Effector memory CD8-positive, alpha-beta T cell (primary cell): ENCODE measurements around the gene EPHB1.

ENCODE experiments used
- ATAC-seq: fragments of 150-1000 bp; cut with Tn5 transposase; replicated peaks from 2 replicates; pipeline ENCODE4 v1.10.0; 2021; ENCODE audit warnings: mild to moderate bottlenecking, moderate library complexity
- DNase-seq, 3 experiments: peaks; one replicate each; pipeline ENCODE4 v3.0.0; 2021
- H3K27ac Mint-ChIP-seq, 2 donors: one replicate each; pipeline ENCODE4 v1.8.0; 2022; ENCODE audit warnings: mild to moderate bottlenecking in 2 of 2, mixed read lengths in 2 of 2, moderate library complexity in 2 of 2
- H3K27me3 Mint-ChIP-seq, 2 donors: one replicate each; pipeline ENCODE4 v1.8.0; 2022; ENCODE audit warnings: mixed read lengths in 2 of 2
- H3K36me3 Mint-ChIP-seq: one replicate; pipeline ENCODE4 v1.8.0; 2022; ENCODE audit warnings: mild to moderate bottlenecking, moderate library complexity, mixed read lengths; ENCODE audit not compliant: insufficient read depth
- H3K4me1 Mint-ChIP-seq, 2 donors: one replicate each; pipeline ENCODE4 v1.8.0; 2022; ENCODE audit warnings: low read depth in 2 of 2, mixed read lengths in 2 of 2
- H3K4me3 Mint-ChIP-seq, 2 donors: one replicate each; pipeline ENCODE4 v1.8.0; 2022; ENCODE audit warnings: mild to moderate bottlenecking in 2 of 2, mixed read lengths in 2 of 2, moderate library complexity in 2 of 2
- H3K9me3 Mint-ChIP-seq, 2 donors: one replicate each; pipeline ENCODE4 v1.8.0; 2022; ENCODE audit warnings: mixed read lengths in 2 of 2

The EPHB1 gene

GRCh38 chr3:134794323-134794722, 737 bp upstream of the EPHB1 start:
- Mint-ChIP-seq H3K27me3 (peaks cover 38 to 69% of the 10 kb centered on the region in 2 donors), H3K27ac (no peak overlapping the region), H3K9me3 (no peaks in the 10 kb centered on the region), H3K36me3 (peaks cover 6% of the 10 kb centered on the region), H3K4me3 (peak overlapping the region; percentile 70 to 75), H3K4me1 (peaks cover 8 to 10% of the 10 kb centered on the region in 2 donors)
- DNase-seq (no peak), ATAC-seq (no peak)

GRCh38 chr3:134795746-134796280, 753 bp downstream of the EPHB1 start:
- Mint-ChIP-seq H3K36me3 (peaks cover 6% of the 10 kb centered on the region), H3K4me3 (peak overlapping the region; percentile 70 to 75), H3K4me1 (peaks cover 8 to 10% of the 10 kb centered on the region in 2 donors), H3K27me3 (peaks cover 38 to 64% of the 10 kb centered on the region in 2 donors), H3K9me3 (no peaks in the 10 kb centered on the region), H3K27ac (no peak overlapping the region)
- DNase-seq: no peak
- ATAC-seq: no peak

- H3K27me3 Mint-ChIP-seq: peaks cover 38 to 62% of the 10 kb centered on the region in 2 donors
- H3K4me1 Mint-ChIP-seq: peaks cover 8 to 10% of the 10 kb centered on the region in 2 donors
- DNase-seq (no peak), ATAC-seq (no peak)
- no peaks in the 10 kb centered on the region for H3K9me3 Mint-ChIP-seq
- no peak overlapping the region for H3K4me3 Mint-ChIP-seq
- H3K36me3 Mint-ChIP-seq: peaks cover 6% of the 10 kb centered on the region
- no peak overlapping the region for H3K27ac Mint-ChIP-seq
Observed at GRCh38 chr3:134796281-134797056, 1.4 kb downstream of the EPHB1 start.

- peaks cover 6% of the 10 kb centered on the region for H3K36me3 Mint-ChIP-seq
- peaks cover 8 to 10% of the 10 kb centered on the region in 2 donors for H3K4me1 Mint-ChIP-seq
- DNase-seq: no peak
- H3K27ac Mint-ChIP-seq: no peak overlapping the region
- H3K9me3 Mint-ChIP-seq: no peaks in the 10 kb centered on the region
- H3K27me3 Mint-ChIP-seq: peaks cover 38 to 54% of the 10 kb centered on the region in 2 donors
- H3K4me3 Mint-ChIP-seq: no peak overlapping the region
- no peak for ATAC-seq
Observed at GRCh38 chr3:134797057-134797740, 2.1 kb downstream of the EPHB1 start.

- Mint-ChIP-seq H3K4me3 (no peak overlapping the region), H3K36me3 (peaks cover 2% of the 10 kb centered on the region), H3K27me3 (peaks cover 33 to 47% of the 10 kb centered on the region in 2 donors), H3K9me3 (no peaks in the 10 kb centered on the region), H3K4me1 (peaks cover 8 to 10% of the 10 kb centered on the region in 2 donors), H3K27ac (no peak overlapping the region)
- no peak for ATAC-seq
- no peak for DNase-seq
Observed at GRCh38 chr3:134797741-134798451, 2.8 kb downstream of the EPHB1 start.

- Mint-ChIP-seq H3K27me3 (peaks cover 24 to 38% of the 10 kb centered on the region in 2 donors), H3K27ac (no peak overlapping the region), H3K4me1 (peaks cover 8 to 10% of the 10 kb centered on the region in 2 donors), H3K9me3 (no peaks in the 10 kb centered on the region), H3K4me3 (no peak overlapping the region), H3K36me3 (no peaks in the 10 kb centered on the region)
- ATAC-seq (no peak), DNase-seq (no peak)
Observed at GRCh38 chr3:134798681-134799311, 3.7 kb downstream of the EPHB1 start.

- Mint-ChIP-seq H3K27me3 (peaks cover 22 to 32% of the 10 kb centered on the region in 2 donors), H3K4me1 (peaks cover 8 to 10% of the 10 kb centered on the region in 2 donors), H3K36me3 (no peaks in the 10 kb centered on the region), H3K9me3 (peaks cover 0 to under 1% of the 10 kb centered on the region in 2 donors), H3K4me3 (no peak overlapping the region), H3K27ac (no peak overlapping the region)
- DNase-seq (no peak), ATAC-seq (no peak)
Observed at GRCh38 chr3:134799393-134799792, 4.3 kb downstream of the EPHB1 start.

- H3K4me1 Mint-ChIP-seq: peaks cover 0 to 3% of the 10 kb centered on the region in 2 donors
- H3K9me3 Mint-ChIP-seq: peaks cover 0 to 6% of the 10 kb centered on the region in 2 donors
- peaks cover 16 to 29% of the 10 kb centered on the region in 2 donors for H3K27me3 Mint-ChIP-seq
- DNase-seq (no peak), ATAC-seq (no peak)
- no peak overlapping the region for H3K4me3 Mint-ChIP-seq
- no peak overlapping the region for H3K27ac Mint-ChIP-seq
- H3K36me3 Mint-ChIP-seq: no peaks in the 10 kb centered on the region
Observed at GRCh38 chr3:134801204-134801958, 6.3 kb downstream of the EPHB1 start.

GRCh38 chr3:134802428-134803050, 7.5 kb downstream of the EPHB1 start:
- ATAC-seq (no peak), DNase-seq (no peak)
- no peak overlapping the region for H3K4me3 Mint-ChIP-seq
- H3K9me3 Mint-ChIP-seq: peaks cover 0 to 6% of the 10 kb centered on the region in 2 donors
- H3K36me3 Mint-ChIP-seq: no peaks in the 10 kb centered on the region
- H3K27ac Mint-ChIP-seq: no peak overlapping the region
- H3K4me1 Mint-ChIP-seq: no peaks in the 10 kb centered on the region
- peaks cover 8 to 19% of the 10 kb centered on the region in 2 donors for H3K27me3 Mint-ChIP-seq

- no peak overlapping the region for H3K4me3 Mint-ChIP-seq
- H3K36me3 Mint-ChIP-seq: no peaks in the 10 kb centered on the region
- H3K27me3 Mint-ChIP-seq: peaks cover 5 to 14% of the 10 kb centered on the region in 2 donors
- H3K9me3 Mint-ChIP-seq: peaks cover 0 to 6% of the 10 kb centered on the region in 2 donors
- no peak for DNase-seq
- H3K27ac Mint-ChIP-seq: no peak overlapping the region
- no peak for ATAC-seq
- no peaks in the 10 kb centered on the region for H3K4me1 Mint-ChIP-seq
Observed at GRCh38 chr3:134803051-134803505, 8.0 kb downstream of the EPHB1 start.

- Mint-ChIP-seq H3K9me3 (peaks cover 0 to 6% of the 10 kb centered on the region in 2 donors), H3K27ac (no peak overlapping the region), H3K4me3 (no peak overlapping the region), H3K36me3 (no peaks in the 10 kb centered on the region), H3K4me1 (no peaks in the 10 kb centered on the region), H3K27me3 (peaks cover 5 to 10% of the 10 kb centered on the region in 2 donors)
- ATAC-seq (no peak), DNase-seq (no peak)
Observed at GRCh38 chr3:134803652-134804051, 8.6 kb downstream of the EPHB1 start.
